ENCODE results near the gene PRSS22.

The PRSS22 gene

DNA sequence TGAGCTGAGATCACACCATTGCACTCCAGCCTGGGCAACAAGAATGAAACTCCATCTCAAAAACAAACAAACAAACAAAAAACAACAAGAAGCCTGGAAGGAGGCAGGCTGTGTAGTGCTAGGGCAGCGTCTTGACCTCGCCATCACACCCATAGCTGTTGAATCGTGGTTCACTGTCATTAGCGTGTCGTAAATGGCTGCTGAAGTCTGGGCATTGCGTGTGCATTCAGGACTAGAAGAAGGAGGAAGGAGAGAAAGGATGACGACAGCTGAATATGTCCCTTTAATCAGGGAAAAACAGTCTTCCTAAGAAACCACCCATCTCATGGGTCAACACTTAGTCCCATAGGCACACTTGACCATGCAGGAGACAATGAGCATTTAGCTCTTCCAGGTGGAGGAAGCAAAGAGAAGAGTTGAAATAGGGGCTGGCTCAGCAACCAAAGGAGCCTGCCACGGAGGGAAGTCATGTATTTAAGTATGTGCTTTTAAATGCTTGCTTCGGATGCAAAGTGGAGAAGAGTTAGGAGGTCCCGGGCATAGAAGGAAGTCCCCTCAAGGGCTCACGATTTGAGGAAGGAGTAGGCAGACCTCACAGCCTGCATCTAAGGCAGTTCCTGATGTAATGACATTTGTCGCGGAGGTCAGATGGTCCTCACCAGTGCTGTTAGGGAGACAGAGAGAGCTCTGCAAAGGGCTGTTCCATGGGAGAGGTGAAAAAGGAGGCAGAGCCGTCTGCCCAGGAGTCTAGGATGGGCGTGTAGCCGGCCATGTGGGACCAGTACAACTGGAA is 8.8 kb downstream of the PRSS22 start:
- DNase-seq, result no peak

DNA sequence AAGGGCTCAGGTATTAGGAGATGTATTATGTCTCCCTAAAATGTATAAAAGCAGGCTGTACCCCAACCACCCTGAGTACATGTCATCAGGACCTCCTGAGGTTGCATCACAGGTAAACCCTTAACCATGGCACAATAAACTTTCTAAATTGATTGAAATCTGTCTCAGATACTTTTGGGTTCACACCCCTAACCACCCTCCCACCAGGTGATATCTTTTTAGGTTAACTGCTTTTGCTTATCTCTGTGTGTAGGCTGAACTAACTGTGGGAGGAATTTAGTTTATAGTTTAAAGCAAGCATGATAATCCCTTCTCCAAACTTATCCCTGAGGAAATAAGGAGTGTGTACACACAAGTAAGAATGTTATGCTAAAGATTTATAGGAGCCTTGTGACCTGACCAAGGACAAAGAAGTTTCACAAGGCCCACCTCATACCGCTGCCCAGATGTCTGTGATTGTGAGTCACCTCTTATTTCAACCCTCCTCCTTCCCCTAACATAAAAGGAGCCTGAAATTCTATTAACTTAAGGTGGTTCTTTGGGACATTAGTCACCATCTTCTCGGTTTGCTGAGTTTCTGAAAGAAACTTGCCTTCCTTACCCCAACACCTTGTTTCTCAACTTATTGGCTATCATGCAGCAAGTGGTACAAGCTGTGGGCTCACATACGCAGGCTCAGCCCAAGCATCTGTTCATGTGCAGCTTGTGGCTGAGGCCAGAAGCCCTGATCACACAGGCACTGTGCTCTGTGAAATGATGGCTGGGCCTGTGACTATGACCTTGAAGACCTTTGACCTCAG is 11.3 kb downstream of the PRSS22 start:
- DNase-seq, result no peak

- no peak for DNase-seq
Observed at GRCh38 chr16:2845116-2845515, 12.9 kb downstream of the PRSS22 start.

- DNase-seq, result no peak
Observed at GRCh38 chr16:2843526-2843925, 14.4 kb downstream of the PRSS22 start.

DNA sequence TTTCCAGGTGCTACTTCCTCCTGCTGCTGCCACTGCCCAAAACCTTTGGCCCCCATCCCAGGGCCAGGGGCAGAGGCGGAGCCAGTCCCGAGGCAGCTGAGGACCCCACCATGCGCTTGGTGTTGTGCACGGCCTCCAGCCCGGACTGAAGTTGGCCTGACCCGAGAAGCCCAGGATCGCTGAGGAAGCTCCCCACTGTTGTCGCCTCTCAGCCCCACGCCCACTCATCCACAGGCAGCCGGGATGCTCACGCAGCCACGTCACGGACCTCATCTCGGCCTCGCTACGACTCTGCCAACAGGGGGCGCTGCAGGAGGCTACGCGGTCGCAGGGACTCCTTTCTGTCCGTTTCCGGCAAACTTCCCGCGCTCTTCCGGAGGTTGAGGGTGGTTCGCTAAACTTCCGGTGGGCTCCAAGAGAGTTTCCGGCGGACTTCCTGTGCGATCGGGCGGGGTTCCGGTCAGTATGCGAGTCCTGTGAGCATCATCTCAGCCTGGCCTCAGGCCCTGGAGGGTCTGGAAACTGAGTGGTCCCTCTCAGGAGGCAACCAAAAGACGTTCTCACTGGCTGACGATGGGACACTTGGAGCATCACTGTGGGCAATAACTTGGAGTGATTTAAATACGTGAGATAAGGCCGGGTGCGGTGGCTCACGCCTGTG is 15.5 kb downstream of the PRSS22 start:
- peak; percentile 89 for DNase-seq

DNA sequence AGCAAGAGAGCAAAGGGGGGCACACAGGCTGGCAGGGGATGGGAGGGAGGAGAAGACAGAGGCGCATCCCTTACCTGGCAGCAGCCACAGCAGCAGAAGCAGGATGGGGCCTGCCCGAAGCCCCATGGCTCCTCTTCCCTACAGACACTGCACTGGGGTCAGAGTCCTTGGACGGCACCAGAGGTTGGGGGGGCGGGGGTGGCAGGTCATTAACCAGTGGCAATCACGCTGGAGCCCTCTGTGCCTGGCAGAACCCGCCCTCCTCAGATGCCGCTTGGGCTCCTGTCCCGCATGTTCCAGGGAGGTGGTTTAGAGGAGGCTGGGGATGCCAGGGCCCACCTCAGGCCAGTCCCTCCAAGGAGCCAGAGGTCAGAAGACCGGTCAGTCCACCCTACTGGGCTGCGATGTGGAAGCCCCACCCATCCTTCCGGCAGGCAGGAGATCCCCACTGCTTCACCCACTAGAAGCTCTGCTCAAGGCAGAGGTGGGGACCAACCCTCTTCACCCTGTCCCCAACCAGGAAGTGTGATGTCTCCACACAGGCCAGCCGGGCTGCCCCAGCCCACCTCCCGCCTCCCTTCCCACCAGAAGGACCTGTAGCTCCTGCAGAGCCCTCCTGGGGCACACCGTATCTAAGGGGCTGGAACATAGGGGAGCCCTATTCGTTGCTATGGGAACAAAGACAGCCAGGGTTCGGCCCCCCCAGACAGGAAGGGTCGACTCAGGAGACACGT is 16.2 kb downstream of the PRSS22 start:
- no peak for DNase-seq

GRCh38 chr16:2840914-2841313 is 17.1 kb downstream of the PRSS22 start:
- no peak for DNase-seq

- no peak for DNase-seq
Observed at GRCh38 chr16:2839650-2840450, 18.1 kb downstream of the PRSS22 start.

DNA sequence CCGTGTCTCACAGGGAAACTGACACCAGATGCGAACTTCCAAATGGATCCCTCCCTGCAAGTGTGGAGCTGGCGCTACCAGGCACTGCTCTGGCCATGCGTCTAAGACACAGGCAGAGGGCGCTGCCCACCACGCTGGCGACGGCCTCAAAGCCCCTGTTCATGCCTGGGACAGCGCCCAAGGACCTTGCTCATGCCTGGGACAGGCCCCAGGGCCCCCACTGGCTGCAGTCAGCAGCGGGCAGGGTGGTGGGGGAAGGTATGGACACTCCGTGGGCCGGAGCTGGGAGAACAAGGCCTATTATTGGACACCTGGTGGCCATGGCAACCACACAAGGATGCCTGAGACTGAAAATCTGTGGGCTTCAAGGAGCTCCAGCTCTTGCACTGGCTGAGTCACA is 19.0 kb downstream of the PRSS22 start:
- peak; percentile 60 for DNase-seq

DNA sequence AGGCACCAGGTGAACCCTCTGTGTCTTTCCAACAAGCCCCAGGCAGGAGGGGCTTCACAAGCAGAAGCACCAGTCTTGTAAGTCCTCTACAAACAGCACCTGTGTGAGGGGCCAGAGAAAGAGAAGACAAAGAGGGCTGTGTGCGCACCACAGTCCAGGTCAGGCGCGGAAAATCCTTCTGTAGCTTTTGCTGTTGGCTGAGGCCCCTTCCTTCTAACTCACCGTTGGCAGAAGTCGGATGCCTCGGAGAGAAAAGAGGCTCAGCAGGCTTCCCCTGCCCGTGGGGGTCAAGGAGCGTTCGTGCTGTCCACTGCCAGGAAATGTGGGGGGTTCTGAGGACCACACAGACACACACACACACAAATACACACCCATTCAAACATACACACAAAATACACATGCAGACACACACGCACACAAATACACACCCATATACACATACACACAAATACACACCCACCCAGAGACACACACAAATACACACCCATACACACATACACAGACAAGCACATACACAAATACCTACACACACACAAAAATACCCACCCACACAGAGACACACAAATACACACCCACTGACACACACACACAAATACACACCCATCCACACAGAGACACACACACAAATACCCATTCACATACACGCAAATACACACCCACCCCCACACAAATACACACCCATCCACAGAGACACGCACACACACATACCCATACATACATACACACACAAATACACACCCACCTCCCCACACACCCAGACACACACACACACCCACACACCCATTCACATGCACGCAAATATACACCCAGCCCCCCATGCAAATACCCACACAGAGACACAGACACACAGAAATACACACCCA is 21.1 kb downstream of the PRSS22 start:
- DNase-seq, result no peak

DNA sequence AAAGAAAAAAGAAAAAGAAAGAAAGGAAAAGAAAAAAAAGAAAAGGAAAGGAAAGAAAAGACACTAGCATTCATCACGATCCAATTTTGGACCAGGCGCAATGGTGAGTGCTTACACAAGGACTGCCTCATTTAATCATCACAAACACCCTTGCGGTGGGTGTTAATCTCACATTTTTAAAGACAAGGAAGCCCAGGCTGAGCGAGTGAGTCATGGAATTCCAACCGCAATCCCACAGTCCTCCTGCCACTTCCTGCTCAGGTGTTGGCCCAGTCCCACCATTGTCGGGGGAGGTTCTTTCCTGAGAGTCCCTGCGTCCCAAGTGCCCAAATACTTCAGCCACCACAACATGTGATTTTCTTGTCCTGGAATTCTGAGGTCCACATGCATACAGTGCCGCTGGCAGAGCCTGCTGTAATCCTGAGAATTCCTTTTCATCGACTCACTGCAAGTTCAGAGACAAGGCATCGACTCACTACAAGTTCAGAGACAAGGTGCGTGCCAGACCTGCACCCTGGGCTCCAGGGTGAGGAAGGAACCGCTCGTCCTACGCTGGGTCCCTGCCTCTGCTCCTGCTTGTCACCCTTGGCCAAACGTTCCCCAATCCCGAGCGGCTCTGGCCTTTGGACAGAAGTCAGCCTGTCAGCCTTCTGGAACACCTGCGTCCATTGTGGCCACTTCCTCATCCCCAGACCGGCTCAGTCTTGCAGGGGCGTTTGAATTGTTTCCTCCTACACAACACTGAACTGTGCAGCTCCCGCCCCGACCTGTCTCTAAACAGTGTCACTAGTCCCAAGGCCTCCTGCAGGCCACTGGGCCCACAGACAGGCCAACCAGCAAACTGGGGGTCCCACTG is 22.1 kb downstream of the PRSS22 start:
- no peak for DNase-seq

DNA sequence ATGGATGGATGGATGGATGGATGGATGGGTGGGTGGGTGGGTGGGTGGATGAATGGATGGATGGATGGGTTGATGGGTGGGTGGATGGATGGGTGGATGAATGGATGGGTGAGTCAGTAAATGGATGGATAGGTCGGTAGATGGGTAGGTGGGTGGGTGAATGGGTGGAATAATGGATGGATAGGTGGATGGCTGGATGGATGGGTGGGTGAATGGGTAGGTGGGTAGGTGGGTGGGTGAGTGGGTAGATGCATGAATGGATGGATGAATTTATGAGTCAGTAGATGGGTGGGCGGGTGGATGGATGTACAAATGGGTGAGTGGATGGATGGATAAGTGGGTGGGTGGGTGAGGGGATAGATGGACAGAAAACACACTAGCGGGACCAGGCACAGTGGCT is 23.0 kb downstream of the PRSS22 start:
- no peak for DNase-seq

- DNase-seq, result no peak
Observed at GRCh38 chr16:2833776-2834175, 24.2 kb downstream of the PRSS22 start.

GRCh38 chr16:2831203-2831602 is 26.8 kb downstream of the PRSS22 start:
- no peak for DNase-seq

DNA sequence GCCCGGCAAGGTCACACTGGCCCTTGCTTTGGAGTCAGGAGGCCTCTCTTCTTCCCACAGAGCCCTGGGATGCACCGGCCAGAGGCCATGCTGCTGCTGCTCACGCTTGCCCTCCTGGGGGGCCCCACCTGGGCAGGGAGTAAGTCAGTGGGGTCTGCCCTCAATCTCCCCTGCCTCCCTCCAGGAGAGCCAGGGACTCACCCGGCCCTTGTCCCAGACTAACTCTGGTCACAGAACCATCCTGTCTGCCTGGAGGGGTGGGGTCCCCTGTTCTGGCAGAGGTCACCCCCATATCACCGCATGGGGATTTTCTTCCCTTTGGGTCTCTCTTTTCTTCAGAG is 27.6 kb downstream of the PRSS22 start:
- no peak for DNase-seq

GRCh38 chr16:2829501-2830354 is 28.2 kb downstream of the PRSS22 start, which contains the start of gene ZG16B:
Gene ZG16B, plus strand, starts transcription at chr16:2830303. Its CDS starts 139 bp downstream, at chr16:2830442.
- peak; percentile 12 for DNase-seq

DNA sequence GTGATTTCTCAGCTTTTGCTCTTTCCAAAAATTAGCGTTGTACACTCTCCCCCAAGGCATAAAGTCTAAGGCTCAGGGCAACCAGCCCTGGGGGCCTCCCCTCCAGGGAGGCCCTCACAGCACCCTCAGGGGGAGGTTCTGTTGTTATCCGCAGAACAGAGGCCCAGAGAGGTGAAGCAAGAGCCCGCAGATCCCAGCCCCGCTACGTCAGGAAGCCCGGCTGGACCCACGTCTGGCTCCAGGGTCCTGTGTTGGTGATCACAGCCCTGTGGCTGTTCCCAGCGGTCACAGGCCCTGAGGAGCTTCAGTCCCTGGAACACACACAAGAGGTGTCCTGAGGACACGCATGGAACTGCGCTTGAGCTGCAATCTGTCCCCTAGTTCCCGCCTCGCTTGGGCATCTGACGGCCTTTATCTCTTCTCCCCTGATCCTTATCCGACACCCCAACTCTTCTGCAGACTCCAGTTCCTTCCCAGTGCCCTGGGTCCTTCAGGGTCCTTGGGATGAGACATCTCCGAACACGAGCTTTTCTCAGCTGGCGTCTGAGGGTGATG is 29.0 kb downstream of the PRSS22 start:
- DNase-seq, result no peak

DNA sequence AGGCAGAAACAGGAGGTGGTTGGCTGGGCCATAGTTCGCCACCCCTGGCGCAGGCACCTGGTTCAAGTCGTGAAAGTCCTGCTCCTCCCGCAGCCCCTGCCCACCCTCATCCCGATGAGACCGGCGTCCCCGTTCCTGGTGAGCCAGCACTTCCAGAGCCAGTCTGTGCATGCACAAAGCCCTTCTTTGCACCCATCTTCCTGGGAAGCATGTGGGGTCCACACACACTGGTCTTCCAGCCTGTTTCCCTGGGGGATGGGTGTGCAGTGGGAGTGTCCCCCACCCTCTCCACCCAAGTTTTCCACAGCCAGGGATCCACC is 29.5 kb downstream of the PRSS22 start:
- no peak for DNase-seq
